DMS 273 (cell line): ENCODE results near the gene STK24.

Experiments
- DNase-seq: peaks from one replicate; lab custom pipeline; 2025; ENCODE audit not compliant: unreplicated experiment; lab: John Stamatoyannopoulos, UW

The STK24 gene

DNA sequence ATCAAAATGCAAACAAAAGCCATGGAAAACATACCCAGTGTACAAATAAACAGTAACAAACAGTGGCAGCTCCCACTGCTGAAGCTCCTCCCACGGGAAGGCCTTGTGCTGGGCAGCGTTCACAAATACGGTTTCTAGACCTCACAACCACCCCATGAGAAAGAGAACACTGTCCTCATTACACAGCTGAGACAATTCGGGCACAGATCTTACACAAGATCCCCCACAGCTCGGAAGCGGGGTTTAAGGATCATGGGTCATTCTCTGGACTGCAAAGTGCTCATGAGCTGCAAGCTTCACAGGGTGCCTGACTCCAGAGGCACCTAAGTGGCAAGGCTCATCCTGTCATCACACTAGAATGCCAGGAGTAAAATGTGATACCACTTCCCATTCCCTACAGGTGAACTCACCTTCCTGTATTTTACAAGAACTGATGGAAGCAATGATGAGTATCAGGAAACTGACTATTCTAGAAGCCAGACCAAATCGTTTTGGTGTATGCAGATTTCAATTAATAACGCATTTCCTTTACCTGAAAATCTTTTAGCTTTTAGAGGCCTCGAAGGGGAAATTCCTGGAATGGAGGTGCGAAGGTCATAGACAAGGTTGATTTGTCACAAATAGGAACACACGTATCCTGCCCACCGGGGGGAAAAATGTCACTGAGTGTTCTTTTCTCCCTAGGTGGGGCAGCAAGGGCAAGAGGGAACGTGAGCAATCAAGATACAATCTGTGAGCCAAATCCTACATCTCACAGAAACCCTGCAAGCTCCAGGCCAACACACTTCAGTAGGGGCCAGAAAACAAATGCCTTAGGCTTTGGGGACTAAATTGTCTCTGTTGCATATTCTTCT is 41.2 kb downstream of the STK24 start:
- DNase-seq = no peak

DNA sequence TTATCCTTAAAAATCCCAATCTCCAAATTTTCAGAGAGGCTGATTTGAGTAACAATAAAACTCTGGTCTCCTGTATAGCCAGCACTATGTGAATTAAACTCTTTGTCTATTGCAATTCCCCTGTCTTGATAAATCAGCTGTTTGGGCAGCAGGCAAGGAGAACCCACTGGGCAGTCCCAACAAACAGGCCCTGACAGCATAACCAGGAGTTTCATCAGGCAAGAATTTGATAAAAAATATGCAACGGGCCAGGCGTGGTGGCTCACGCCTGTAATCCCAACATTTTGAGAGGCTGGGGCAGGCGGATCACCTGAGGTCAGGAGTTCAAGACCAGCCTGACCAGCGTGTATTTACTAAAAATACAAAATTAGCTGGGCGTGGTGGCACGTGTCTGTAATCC is 42.1 kb downstream of the STK24 start:
- no peak for DNase-seq

DNA sequence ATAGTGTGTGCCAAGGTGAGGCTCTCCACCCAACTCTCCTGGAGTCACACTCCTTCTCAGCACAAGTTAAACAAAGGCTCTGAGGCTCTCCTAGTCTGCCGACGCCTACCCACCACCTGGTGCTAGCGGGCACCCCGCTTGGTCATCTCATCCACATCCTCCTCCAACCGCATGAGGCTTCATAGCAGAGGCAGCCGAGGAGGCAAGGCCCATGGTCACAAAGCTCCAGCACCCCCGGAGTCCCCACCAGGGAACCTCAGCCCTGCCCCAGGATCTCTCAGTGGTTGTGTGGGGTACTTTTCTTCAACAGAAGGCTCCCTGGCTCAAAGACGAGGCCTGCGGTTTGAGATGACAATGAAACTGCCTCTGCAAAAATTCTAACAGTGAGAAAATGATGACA is 43.0 kb downstream of the STK24 start:
- no peak for DNase-seq

DNA sequence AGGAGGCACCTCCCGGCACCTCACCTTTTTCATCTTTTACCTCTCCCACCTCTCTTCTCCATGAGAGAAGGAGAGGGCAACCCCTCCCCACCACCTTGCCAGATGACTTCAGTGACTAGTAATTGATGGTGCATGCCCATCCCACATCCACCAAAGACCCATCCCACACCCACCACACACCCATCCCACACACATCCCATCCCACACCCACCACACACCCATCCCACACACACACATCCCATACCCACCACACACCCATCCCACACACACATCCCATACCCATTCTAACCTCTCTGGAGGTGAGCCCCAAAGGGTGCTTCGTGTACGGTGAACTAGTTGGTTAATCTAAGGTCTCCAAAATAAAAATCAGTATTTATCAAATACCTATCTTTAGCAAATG is 44.7 kb downstream of the STK24 start:
- DNase-seq = no peak

DNA sequence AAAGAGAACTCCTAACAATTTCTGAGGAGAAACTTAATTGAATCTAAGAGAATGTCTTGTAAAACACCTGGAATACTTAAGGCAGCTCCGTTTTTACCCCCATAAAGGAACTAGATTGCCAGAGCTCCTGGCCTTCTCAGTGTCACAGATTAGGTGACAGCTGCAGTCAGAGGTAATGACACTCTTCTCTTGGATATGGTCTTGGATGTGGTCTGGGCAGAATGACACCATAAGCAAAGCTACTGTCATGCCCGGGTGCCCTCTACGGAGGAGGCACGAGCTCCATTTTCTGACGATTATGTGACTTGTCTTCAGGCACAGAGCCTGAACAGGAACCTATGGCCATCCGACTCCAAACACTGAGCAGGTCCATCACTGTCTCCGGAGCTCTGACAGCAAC is 46.7 kb downstream of the STK24 start:
- no peak for DNase-seq

DNA sequence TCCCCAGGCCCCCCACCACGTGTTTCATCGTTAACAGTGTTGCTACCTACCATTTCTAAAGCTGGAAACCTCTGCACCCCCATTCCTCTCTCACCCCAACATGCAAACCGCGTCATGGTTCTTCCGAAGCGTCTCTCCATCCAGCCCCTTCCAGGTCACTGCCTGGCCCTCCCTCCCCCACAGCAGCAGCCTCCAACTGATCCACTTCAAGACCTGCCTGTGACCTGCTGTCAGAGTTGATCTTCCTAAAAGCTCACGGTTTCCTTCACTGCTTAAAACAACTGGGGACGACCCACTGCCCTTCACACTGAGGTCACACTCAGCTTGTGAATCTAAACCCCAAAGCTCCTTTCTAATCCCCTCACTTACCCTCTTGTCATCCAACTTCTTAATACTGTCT is 47.7 kb downstream of the STK24 start:
- no peak for DNase-seq

DNA sequence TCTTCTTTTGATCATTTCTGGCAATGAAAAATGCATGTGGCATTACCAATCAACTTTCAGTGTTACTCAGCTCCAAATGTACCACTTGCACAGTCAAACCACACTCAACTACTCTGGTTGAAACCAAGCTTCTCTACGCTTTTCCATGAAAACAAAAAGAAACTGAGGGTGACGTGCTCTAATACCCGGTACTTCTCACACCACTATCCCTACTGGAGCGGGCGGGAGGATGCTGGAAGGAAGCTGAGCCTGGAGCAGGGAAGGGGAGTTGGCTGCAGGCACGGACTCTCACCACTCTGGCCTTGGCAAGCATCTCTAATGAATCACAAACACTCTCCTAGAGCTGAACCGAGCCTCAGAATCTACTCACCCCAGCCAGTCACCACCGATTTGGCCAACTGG is 48.2 kb downstream of the STK24 start:
- DNase-seq = no peak

DNA sequence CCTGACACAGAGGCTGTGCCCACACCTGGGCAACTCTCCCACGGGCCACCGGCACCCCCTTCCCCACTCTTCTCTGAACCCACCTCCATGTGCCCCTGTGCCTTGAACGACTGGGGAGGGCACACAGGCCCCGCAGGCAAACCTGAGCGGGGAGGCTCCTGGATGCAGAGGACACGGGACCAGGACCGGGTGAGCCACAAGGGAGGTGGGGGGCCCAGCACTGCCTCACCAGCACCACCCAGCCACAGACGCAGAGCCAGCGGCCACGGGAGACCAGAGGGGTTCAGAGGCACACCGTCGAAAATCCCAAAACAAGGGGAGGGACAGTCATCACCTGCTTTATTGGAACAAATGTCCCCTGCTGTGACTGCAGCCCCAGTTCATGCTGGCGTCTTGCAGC is 49.4 kb downstream of the STK24 start:
- no peak for DNase-seq

DNA sequence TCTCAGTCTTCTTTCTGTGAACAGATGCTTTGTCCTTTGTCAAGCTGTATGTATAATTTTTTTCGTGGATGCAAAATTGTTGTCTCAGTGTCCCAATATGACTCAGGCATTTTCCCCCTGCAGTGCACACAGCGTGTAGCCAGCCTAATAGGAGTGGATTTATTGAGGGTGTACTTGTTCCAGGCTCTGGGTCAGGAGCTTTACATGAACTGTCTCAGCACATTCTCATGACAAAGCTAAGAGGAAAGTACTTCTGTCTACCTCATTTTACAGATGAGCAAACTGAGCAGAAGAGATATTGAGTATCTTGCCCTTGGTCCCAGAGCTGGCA is 50.8 kb downstream of the STK24 start:
- DNase-seq = no peak

DNA sequence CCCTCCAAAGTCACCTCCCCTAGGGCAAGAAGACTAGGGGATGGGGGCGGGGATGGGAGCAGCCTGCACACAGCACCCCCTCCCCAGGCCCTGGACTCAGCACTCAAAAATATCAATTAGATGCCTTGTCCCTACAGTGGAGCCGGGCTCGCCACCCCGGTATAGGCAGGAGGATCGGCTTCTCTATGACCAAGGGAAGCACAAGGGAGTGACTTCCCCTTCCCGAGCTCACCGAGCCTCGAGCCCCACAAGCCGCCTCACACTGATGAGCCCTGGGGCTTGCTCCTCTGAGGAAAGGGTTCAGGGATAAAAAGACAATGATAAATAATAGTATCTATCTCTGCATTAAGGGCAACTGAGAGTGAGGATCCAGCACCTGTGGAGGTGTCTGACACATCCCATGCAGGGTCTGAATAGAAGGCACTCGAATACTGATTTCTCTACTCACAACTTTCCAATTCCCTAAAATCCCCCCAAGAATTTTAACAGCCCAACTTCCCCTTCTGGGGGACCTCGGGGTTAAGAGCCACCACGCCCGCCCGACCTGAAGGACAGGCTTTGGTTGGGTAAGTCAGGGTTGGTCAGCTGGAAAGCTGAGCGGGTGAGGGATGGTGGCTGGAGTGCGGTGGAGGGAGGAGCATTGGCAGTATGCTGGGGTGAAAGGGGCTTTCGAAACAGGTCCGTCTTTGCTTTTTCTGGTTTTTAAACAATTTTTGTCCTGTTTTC is 51.3 kb downstream of the STK24 start:
- peak; percentile 34 for DNase-seq

DNA sequence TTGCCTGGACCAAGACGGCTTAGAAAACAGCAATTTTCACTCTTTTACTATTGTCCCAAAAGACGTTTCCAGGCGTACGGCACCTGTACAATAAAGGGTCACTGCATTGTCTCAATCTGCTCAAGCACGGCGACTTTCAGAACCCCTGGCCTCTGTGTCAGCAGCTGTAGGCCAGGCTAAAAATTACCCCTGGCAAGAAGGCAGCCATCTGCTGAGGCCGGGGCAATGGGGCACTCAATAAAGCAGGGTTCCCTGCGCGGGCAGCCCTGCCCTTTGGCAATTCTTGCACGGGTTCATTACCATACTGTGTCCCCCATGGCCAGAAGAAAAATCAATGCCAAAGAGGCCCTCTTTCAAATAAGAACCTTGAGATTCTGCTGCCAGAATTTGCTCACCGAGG is 52.1 kb downstream of the STK24 start:
- peak; percentile 50 for DNase-seq

DNA sequence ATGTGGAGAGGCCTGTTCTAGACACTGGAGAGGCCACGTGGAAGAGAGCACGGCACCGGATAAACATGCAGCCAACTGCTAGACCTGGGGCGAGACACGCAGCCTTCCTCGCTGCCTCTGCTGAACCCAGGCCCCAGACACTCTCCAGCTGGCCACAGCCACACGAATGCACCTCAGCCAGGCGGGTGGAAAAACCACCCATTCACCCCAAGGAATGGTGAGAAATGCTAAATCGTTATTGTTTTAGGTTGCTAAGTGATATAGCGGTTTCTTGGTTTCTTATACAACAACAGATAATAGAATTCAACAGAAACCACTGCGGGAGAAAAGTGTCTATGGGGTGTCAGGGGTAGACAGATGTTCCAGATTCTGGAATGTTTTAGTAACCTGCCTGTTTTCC is 52.5 kb downstream of the STK24 start:
- DNase-seq = peak; percentile 51

DNA sequence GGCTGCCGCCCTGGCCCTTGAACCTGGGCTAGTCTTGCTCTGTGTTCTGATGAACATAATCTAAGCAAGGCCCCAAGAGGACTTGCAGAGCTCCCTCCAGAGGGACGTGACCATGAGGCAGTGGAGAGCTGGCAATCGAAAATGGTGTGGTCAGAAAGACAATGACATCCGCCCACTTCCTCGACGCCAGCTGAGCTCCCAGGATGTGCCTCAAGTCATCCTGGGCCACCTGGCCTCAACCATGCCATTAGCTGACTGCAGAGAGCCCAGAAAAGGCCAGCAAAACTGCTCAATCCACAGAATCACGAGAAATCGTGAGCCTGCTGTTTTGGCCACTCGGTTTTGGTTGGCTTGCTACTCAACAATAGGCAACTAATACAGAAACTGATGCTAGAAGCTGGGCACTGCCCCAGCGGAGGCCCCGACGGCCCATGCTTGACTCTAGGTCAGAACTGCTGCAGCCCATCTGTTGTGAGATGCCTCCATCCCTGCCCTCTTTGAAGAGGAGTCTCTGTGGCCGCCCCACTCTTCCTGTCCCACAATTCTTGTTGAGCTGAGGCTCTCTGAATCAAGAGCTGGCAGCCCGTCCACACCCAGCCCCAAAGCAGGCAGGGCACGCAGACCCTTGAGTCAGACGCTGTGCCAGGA is 53.3 kb downstream of the STK24 start:
- no peak for DNase-seq

DNA sequence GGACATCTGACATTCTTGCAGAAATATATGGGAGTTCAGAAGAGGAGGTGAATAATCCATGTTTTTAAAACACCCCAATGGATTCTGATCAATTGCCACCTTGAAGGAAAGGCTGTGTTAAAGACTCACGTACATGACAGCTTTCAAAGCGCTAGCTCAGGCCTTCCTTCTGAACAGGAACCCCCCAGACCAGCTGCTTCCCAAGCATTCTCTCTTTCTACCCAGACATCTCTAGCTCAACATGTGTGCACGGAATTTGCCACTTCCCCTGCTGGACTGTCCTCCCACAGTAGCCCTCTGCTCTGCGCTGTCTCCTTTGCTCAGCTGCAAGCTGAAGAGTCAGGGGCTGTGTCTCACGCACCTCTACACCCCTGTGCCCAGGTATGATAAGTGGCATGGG is 54.5 kb downstream of the STK24 start:
- no peak for DNase-seq

DNA sequence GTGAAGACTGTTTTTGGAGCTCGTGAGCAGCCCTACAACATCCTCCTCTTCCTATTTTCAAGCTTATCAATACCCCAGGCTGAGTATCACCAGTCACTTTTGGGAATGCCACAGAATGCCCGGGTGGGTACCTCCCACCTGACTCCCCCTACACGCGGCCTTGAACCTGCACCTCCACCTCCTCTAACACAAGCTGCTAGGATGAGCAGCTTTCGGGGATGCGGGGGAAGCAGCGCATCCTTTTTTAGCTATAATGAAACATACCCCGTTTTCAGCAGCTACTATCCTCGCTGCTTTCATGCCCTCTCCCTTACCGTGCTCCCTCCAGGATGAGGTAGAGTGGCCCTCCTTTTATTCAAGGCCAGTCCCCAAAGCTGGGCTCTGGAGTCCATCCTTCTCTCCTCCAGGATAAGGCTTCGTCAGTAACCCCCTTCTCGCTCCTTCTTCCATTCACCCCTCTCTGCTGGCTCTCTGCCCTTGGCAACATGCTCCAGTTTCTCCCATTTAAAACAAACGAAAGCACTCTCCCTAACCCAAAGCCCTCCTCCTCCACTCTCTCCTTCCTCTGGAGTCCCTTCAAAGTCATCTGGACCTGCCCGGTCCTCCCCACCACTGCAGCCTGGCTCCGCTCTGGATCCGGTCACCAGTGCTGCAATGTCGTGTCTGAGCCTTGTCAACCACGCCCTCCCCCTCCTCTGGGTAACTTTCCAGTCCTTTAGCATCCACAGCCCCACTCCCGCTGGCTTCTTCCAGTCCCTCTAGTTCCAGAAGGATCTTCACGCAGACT is 55.3 kb downstream of the STK24 start:
- DNase-seq = no peak

DNA sequence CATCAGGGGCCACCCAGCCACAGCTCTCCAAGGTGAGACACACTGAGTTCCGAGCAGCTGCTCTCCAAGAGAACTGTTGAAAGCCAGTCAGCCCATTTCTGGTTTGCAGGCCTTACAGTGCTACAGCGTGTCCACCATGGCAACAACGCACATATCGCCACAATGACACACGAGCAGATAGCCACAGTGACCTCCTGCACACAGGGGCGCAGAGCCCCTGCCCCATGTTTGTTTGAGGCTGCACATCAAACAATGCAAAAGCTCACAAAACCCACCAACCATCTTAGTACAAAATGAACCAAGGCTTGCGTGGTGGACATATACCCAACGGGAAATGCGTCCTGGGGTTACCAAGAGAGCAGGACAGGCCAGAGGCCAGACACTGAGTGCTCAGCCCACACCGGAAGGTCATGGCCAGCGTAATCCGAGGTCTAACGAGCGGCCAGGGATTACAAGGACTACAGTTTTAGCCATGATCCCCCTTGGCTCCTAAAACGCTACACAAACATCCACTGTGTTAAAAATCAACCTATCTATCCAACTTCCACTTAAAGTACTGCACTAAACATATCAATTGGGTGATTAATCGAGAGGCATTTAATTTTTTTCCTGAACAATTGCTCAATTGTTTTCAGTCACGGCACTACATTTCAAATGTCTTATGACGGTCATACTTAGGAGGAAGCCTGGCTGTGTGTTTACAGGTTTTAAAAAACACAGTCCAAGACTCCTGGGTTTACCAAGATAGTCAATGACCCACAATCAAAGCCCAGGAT is 56.0 kb downstream of the STK24 start:
- DNase-seq = no peak

DNA sequence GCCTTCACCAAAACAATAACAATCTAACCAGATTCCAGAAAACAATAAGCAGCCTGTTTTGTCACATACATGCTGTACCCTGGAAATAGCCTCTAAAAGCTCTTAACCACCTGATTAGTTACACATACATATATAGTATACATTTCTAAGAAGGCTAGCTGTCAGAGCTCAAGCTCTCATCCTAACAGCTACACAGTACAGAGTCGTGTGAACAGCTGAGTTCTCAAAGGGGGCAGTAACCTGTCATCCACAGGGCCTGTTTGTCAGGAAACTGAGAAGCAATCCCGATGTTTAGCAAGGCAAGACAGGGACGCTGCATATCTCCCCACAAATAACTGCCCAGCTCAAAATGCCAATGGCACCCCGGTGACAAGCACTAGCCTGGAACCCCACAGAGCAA is 56.9 kb downstream of the STK24 start:
- DNase-seq = no peak

DNA sequence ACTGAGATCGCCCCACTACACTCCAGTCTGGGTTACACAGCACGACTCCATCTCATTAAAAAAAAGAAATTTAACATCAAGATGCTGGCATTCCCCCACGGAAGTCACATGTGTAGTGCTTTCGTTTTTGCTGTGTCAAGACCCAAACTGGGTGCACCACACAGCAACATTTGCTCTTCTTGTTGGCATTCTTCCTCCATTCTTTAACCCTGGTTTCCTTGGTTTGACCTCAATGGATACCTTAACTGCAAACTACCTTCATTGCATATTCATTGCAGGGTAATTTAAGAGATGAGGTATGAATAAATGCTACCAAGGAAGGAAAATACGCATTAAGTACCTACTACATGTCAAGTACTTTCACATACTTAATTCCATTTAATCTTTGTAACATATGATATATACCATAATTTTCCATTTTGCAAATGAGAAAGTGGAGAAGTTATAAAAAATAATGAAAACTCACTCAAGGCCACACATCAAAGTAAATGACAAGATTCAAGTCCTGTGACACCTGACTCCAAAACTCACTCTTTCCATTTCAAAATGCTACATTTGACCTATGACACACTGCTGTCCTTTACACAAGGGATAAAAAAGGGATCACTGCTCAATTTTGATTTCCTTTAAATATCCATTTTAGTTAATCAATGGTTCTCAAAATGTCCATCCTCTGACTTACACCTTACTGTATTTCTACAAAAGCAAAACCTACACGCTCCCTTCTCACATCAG is 59.2 kb downstream of the STK24 start:
- DNase-seq = no peak

DNA sequence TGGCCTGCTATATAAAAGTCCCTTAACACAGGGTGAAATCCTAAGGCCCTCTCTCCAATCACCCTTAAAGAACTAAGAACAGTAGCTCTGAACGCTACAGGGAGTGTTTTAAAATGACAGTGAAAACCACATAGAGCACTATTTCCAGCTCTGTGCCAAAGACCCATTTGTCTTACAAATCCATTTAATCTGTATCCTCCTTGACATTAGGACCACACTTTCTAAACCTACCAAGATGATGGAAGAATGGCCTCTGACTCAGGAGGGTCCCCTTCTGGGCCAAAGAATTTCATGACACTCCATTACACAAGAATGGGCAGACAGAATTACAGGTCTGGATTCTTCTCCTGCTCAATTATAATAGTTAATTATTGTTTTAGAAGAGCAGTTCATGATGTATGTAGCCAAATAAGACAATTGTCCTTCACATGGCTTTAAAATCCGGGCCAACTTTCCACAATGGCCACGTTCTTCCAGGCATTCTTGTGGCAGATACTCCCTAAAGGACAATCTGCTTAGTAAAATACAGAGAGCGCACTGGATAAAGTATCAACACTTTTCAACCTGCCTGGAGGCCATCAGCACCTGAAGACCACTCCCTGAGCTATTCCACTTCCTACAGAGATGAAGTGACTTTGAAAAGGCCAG is 61.0 kb downstream of the STK24 start:
- no peak for DNase-seq

DNA sequence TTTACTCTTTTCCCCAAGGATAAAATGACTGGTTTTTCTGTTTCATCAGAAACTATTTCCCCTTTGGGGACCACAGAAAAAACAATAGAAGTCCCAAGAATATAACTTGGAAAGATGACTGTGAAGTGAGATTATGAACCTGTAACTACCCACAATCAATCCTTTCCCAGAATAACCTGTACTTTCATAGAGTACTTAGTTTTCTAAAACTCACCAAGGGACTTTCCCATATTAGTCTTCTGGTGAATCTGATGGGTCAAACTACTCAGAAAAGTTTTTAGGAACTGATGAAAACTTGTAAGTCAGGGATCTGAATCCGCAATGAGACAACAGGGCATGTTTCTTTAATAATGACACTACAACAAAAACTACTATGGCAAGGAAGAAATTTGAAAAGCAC is 62.6 kb downstream of the STK24 start:
- no peak for DNase-seq
